PC-9 (cell line): Measurements from ENCODE around the gene DCAF17. TPM values are rescaled to one million over a fixed set of nuclear protein-coding genes. Genes with fewer than 3 reads are reported as not detected.

Experiments used
- BruUV-seq: library from RNA; stranded (reverse); fragments of 400-500 nt; replicated peaks from 2 replicates; lab custom pipeline; 2021; lab: Mats Ljungman, UMichigan
- CTCF ChIA-PET: fragments of 300-600 bp; sonication (Branson Sonifier 250); formaldehyde crosslinking; loops from one replicate; lab custom pipeline; 2022; ENCODE audit warnings: antibody characterized with exemption; lab: Charles Lee
- POLR2A ChIA-PET: fragments of 300-600 bp; sonication (Branson Sonifier 250); formaldehyde crosslinking; loops from one replicate; lab custom pipeline; 2022; ENCODE audit warnings: antibody characterized with exemption; ENCODE audit not compliant: unreplicated experiment; lab: Charles Lee
- DNase-seq, 2 experiments: peaks; one replicate each; pipeline versions ENCODE4 v3.0.0 to v3.0.0-alpha.2; 2015 to 2022; ENCODE audit warnings: mixed read lengths in 1 of 2
- H2AFZ ChIP-seq: fragments of 200-600 bp; sonication (generic); 2 replicates; pipeline ENCODE4 v1.8.1; 2017; ENCODE audit warnings: antibody characterized with exemption
- H3F3A ChIP-seq: fragments of 200-600 bp; sonication (generic); 2 replicates; pipeline ENCODE4 v1.8.1; 2017; ENCODE audit warnings: antibody characterized with exemption, mild to moderate bottlenecking, low read depth; ENCODE audit not compliant: insufficient read depth
- H3K27ac ChIP-seq: fragments of 200-600 bp; sonication (generic); 2 replicates; pipeline ENCODE4 v1.6.1; 2016; ENCODE audit warnings: mixed run types
- H3K27me3 ChIP-seq: fragments of 200-600 bp; sonication (generic); 2 replicates; pipeline ENCODE4 v1.6.1; 2016; ENCODE audit warnings: low read depth, mixed run types; ENCODE audit not compliant: insufficient read depth
- H3K36me3 ChIP-seq: fragments of 200-600 bp; sonication (generic); 2 replicates; pipeline ENCODE4 v1.6.1; 2016; ENCODE audit warnings: low read depth, mixed run types
- H3K4me1 ChIP-seq: fragments of 200-600 bp; sonication (generic); replicated peaks from 2 replicates; pipeline ENCODE4 v1.6.1; 2016; ENCODE audit warnings: mixed run types; ENCODE audit not compliant: insufficient read depth
- H3K4me2 ChIP-seq: fragments of 200-600 bp; sonication (generic); 2 replicates; pipeline ENCODE4 v1.6.1; 2017; ENCODE audit warnings: mixed run types
- H3K4me3 ChIP-seq: fragments of 200-600 bp; sonication (generic); 2 replicates; pipeline ENCODE4 v1.6.1; 2016; ENCODE audit warnings: mixed run types
- H3K79me2 ChIP-seq: fragments of 200-600 bp; sonication (generic); 2 replicates; pipeline ENCODE4 v1.6.1; 2017; ENCODE audit warnings: low read depth, mixed run types
- H3K9me2 ChIP-seq: fragments of 200-600 bp; sonication (generic); 2 replicates; pipeline ENCODE4 v1.8.1; 2017; ENCODE audit warnings: mild to moderate bottlenecking; ENCODE audit not compliant: insufficient read depth
- H3K9me3 ChIP-seq: fragments of 200-600 bp; sonication (generic); 2 replicates; pipeline ENCODE4 v1.8.1; 2016; ENCODE audit warnings: low read depth; ENCODE audit not compliant: insufficient read depth
- H4K20me1 ChIP-seq: fragments of 200-600 bp; sonication (generic); 2 replicates; pipeline ENCODE4 v1.8.1; 2017; ENCODE audit not compliant: insufficient read depth
- CTCF ChIP-seq: fragments of 200-600 bp; sonication (generic); conservative IDR thresholded peaks from 2 replicates; pipeline ENCODE4 v1.6.1; 2017; ENCODE audit warnings: mixed run types, antibody characterized with exemption, mild to moderate bottlenecking, moderate library complexity
- EZH2 ChIP-seq: fragments of 200-600 bp; sonication (generic); IDR thresholded peaks from 2 replicates; pipeline ENCODE4 v1.8.0; 2017; ENCODE audit warnings: antibody characterized with exemption, low read depth
- intact Hi-C: fragments of 100-400 bp; cut with micrococcal nuclease; formaldehyde crosslinking; loops from one replicate; pipeline ENCODE4 v1.10.0; 2022; ENCODE audit not compliant: unreplicated experiment
- total RNA-seq: library from RNA; stranded (reverse); gene quantifications from 2 replicates; pipeline ENCODE4 v1.2.3, GENCODE V29; 2021

Gene DCAF17
- total RNA-seq, 1 experiment from 2014 or later, result 22.0 TPM

GRCh38 chr2:171521361-171522051 lies 87.5 kb downstream of the DCAF17 start:
- TF ChIP-seq CTCF, result no peak
- TF ChIP-seq EZH2, result no peak
- Histone ChIP-seq H3K4me3 (peak overlapping the region; percentile 83), H3K36me3 (no peaks in the 10 kb centered on the region), H3K9me3 (no peaks in the 10 kb centered on the region), H4K20me1 (no peaks in the 10 kb centered on the region), H3K9me2 (no peaks in the 10 kb centered on the region), H3K27ac (peak overlapping the region; percentile 10; the same call in 1 of the 2 replicates), H2AFZ (peak overlapping the region; percentile 92), H3F3A (peaks cover 23% of the 10 kb centered on the region), H3K4me1 (peaks cover 21% of the 10 kb centered on the region), H3K4me2 (peak overlapping the region; percentile 84), H3K27me3 (no peaks in the 10 kb centered on the region), H3K79me2 (peaks cover 16% of the 10 kb centered on the region)
- TSS peak; percentile 73 for BruUV-seq
- DNase-seq, result peak in 1 of 2 experiments; percentile 17
- ChIA-PET CTCF (no interaction called here), POLR2A (interaction anchor here (0.7 kb wide), 2 partner anchors 30 to 660 kb away, joined by 3 to 4 read pairs; no protein-coding TSS in a partner anchor)
- intact Hi-C loops, result loop anchor here (1.0 to 10.0 kb wide), 5 partner anchors 87 to 593 kb away; partner anchors contain the start of genes DCAF17, GORASP2 and TLK1

- H3K9me3 ChIP-seq, result no peaks in the 10 kb centered on the region
- peak within 1 kb of the TSS; percentile 92 for H2AFZ ChIP-seq
- intact Hi-C loops, result loop anchor here (1.0 to 10.0 kb wide), 5 partner anchors 88 to 593 kb away; partner anchors contain the start of genes DCAF17, GORASP2 and TLK1
- DNase-seq, result peak; percentile 66 to 92
- H4K20me1 ChIP-seq, result no peaks in the 10 kb centered on the region
- ChIA-PET CTCF (no interaction called here), POLR2A (interaction anchor here (0.7 kb wide), 3 partner anchors 30 to 905 kb away, joined by 3 to 4 read pairs (median 3); partner anchors contain the start of gene ITGA6)
- peaks cover 23% of the 10 kb centered on the region for H3K79me2 ChIP-seq
- peak within 1 kb of the TSS; percentile 81 for H3K27ac ChIP-seq
- no peaks in the 10 kb centered on the region for H3K36me3 ChIP-seq
- peaks cover 23% of the 10 kb centered on the region for H3F3A ChIP-seq
- BruUV-seq, result no TSS peak
- H3K4me2 ChIP-seq, result peak within 1 kb of the TSS; percentile 84
- no peaks in the 10 kb centered on the region for H3K27me3 ChIP-seq
- TF ChIP-seq CTCF, result no peak
- no peak for TF ChIP-seq EZH2
- H3K4me1 ChIP-seq, result peaks cover 21% of the 10 kb centered on the region
- no peaks in the 10 kb centered on the region for H3K9me2 ChIP-seq
- peak within 1 kb of the TSS; percentile 83 for H3K4me3 ChIP-seq
Observed at GRCh38 chr2:171522052-171522787, 88.2 kb downstream of the DCAF17 start, which contains the start of gene CYBRD1. TSS of gene CYBRD1 (plus strand) at chr2:171522474. CDS start at chr2:171522546, 72 bp downstream.

GRCh38 chr2:171522788-171523087 lies 88.7 kb downstream of the DCAF17 start:
- Histone ChIP-seq H3K9me3 (no peaks in the 10 kb centered on the region), H3F3A (peaks cover 23% of the 10 kb centered on the region), H3K79me2 (peaks cover 26% of the 10 kb centered on the region), H3K4me3 (peak overlapping the region; percentile 83), H4K20me1 (no peaks in the 10 kb centered on the region), H3K27me3 (no peaks in the 10 kb centered on the region), H3K27ac (peak overlapping the region; percentile 81), H3K9me2 (no peaks in the 10 kb centered on the region), H2AFZ (peak overlapping the region; percentile 92), H3K4me2 (peak overlapping the region; percentile 84), H3K4me1 (peaks cover 21% of the 10 kb centered on the region), H3K36me3 (no peaks in the 10 kb centered on the region)
- CTCF ChIA-PET, result no interaction called here
- BruUV-seq, result no TSS peak
- TF ChIP-seq EZH2, result no peak
- no peak for TF ChIP-seq CTCF
- DNase-seq, result peak in 1 of 2 experiments; percentile 31
- intact Hi-C loops, result loop anchor here (1.0 to 10.0 kb wide), 5 partner anchors 88 to 594 kb away; partner anchors contain the start of genes DCAF17, GORASP2 and TLK1
- POLR2A ChIA-PET, result no interaction called here
